ENCODE results near the gene MVP.

- TF ChIP-seq, protein P1, sequence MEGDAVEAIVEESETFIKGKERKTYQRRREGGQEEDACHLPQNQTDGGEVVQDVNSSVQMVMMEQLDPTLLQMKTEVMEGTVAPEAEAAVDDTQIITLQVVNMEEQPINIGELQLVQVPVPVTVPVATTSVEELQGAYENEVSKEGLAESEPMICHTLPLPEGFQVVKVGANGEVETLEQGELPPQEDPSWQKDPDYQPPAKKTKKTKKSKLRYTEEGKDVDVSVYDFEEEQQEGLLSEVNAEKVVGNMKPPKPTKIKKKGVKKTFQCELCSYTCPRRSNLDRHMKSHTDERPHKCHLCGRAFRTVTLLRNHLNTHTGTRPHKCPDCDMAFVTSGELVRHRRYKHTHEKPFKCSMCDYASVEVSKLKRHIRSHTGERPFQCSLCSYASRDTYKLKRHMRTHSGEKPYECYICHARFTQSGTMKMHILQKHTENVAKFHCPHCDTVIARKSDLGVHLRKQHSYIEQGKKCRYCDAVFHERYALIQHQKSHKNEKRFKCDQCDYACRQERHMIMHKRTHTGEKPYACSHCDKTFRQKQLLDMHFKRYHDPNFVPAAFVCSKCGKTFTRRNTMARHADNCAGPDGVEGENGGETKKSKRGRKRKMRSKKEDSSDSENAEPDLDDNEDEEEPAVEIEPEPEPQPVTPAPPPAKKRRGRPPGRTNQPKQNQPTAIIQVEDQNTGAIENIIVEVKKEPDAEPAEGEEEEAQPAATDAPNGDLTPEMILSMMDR (IDR thresholded peaks at IDR 0.05 in 2 of 3, conservative IDR thresholded peaks at IDR 0.05 in 1 of 3; ENCODE audit: borderline replicate concordance in 1 of 3, insufficient read depth in 1 of 3, low read depth in 2 of 3, low read length in 2 of 3): no peak
- no peak for TF ChIP-seq RAD21 (IDR thresholded peaks at IDR 0.05; ENCODE audit: low read depth)
- no peak for TF ChIP-seq EZH2 (IDR thresholded peaks at IDR 0.05)
- TF ChIP-seq, protein P2, sequence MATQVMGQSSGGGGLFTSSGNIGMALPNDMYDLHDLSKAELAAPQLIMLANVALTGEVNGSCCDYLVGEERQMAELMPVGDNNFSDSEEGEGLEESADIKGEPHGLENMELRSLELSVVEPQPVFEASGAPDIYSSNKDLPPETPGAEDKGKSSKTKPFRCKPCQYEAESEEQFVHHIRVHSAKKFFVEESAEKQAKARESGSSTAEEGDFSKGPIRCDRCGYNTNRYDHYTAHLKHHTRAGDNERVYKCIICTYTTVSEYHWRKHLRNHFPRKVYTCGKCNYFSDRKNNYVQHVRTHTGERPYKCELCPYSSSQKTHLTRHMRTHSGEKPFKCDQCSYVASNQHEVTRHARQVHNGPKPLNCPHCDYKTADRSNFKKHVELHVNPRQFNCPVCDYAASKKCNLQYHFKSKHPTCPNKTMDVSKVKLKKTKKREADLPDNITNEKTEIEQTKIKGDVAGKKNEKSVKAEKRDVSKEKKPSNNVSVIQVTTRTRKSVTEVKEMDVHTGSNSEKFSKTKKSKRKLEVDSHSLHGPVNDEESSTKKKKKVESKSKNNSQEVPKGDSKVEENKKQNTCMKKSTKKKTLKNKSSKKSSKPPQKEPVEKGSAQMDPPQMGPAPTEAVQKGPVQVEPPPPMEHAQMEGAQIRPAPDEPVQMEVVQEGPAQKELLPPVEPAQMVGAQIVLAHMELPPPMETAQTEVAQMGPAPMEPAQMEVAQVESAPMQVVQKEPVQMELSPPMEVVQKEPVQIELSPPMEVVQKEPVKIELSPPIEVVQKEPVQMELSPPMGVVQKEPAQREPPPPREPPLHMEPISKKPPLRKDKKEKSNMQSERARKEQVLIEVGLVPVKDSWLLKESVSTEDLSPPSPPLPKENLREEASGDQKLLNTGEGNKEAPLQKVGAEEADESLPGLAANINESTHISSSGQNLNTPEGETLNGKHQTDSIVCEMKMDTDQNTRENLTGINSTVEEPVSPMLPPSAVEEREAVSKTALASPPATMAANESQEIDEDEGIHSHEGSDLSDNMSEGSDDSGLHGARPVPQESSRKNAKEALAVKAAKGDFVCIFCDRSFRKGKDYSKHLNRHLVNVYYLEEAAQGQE (IDR thresholded peaks at IDR 0.05; ENCODE audit: low read depth): no peak
- no peak for TF ChIP-seq POLR2AphosphoS5 (IDR thresholded peaks at IDR 0.05; ENCODE audit: low read depth, low read length)
- no peak for TF ChIP-seq POLR2A (IDR thresholded peaks at IDR 0.05; ENCODE audit: borderline replicate concordance, extremely low read depth, insufficient read depth, insufficient read length)
These were observed 77.1 kb downstream of the MVP start for GRCh38 chr16:29897333-29897732.

All from HCT116 (cell line).